ENCODE results near the gene ATP6V1F.

Gene ATP6V1F

DNA sequence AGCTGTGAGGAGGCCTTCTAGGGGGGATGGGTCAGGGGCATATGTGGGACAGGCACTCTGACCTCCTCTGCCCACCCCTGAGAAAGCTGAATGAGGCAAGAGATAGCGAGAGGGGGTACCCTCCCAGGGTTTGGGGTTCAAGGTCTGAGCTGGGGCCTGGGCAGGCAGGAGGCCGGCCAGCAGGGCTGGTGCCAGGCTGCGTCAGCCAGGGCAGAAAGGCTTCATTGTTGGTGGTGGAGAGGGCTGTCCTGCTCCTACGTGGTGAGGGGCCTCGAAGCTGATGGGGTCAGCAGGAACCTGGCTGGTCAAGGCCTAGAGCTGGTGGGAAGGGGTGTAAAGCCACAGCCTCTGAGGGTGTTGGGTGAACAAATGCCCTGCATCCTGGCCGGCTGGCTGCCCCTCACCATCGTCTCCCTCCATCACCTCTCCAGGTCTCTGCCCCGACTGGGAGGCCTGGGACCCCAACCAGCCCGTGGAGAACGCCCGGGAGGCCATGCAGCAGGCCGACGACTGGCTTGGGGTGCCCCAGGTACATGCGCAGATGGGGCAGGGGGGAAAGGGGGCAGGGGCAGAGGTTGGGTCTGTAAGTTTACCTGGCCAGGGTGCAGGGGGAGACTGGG, 25.8 kb upstream of the ATP6V1F start:
- no peak overlapping the region for H3K4me2 ChIP-seq (ENCODE audit: low read depth, low read length, poor library complexity, severe bottlenecking)
- H3K9me2 ChIP-seq (replicated peaks; ENCODE audit: low read depth, low read length): no peaks in the 10 kb centered on the region
- H3K79me2 ChIP-seq (ENCODE audit: insufficient read depth, low read length): no peaks in the 10 kb centered on the region
- H2AFZ ChIP-seq (ENCODE audit: low read length): no peak overlapping the region
- H3K4me3 ChIP-seq (ENCODE audit: low read length, poor library complexity, severe bottlenecking): no peak overlapping the region
- H3K36me3 ChIP-seq (ENCODE audit: insufficient read depth, low read length): no peaks in the 10 kb centered on the region
- H3K9me3 ChIP-seq (ENCODE audit: insufficient read depth, low read depth, low read length): no peaks in the 10 kb centered on the region
- H3K4me1 ChIP-seq (ENCODE audit: insufficient read depth, low read length, poor library complexity, severe bottlenecking): peaks cover 27% of the 10 kb centered on the region
- H4K20me1 ChIP-seq (ENCODE audit: insufficient read depth, low read length, poor library complexity, severe bottlenecking): no peaks in the 10 kb centered on the region
- 0 out of 2 replicates have a peak, but pooled peaks cover 2% of the 10 kb centered on the region for H3F3A ChIP-seq (ENCODE audit: low read depth)
- no peak overlapping the region for H3K9ac ChIP-seq (ENCODE audit: low read depth, low read length, poor library complexity, severe bottlenecking)
- TF ChIP-seq EZH2phosphoT487 (IDR thresholded peaks at IDR 0.05; ENCODE audit: borderline replicate concordance): no peak
- TF ChIP-seq, protein P1, sequence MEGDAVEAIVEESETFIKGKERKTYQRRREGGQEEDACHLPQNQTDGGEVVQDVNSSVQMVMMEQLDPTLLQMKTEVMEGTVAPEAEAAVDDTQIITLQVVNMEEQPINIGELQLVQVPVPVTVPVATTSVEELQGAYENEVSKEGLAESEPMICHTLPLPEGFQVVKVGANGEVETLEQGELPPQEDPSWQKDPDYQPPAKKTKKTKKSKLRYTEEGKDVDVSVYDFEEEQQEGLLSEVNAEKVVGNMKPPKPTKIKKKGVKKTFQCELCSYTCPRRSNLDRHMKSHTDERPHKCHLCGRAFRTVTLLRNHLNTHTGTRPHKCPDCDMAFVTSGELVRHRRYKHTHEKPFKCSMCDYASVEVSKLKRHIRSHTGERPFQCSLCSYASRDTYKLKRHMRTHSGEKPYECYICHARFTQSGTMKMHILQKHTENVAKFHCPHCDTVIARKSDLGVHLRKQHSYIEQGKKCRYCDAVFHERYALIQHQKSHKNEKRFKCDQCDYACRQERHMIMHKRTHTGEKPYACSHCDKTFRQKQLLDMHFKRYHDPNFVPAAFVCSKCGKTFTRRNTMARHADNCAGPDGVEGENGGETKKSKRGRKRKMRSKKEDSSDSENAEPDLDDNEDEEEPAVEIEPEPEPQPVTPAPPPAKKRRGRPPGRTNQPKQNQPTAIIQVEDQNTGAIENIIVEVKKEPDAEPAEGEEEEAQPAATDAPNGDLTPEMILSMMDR (conservative IDR thresholded peaks at IDR 0.05; ENCODE audit: low read length): no peak
- H3K27me3 ChIP-seq (ENCODE audit: insufficient read depth, low read length, poor library complexity, severe bottlenecking): no peaks in the 10 kb centered on the region

GRCh38 chr7:128837521-128837921, 25.1 kb upstream of the ATP6V1F start:
- no peaks in the 10 kb centered on the region for H3K9me3 ChIP-seq (ENCODE audit: insufficient read depth, low read depth, low read length)
- no peak overlapping the region for H2AFZ ChIP-seq (ENCODE audit: low read length)
- H3K27me3 ChIP-seq (ENCODE audit: insufficient read depth, low read length, poor library complexity, severe bottlenecking): no peaks in the 10 kb centered on the region
- no peaks in the 10 kb centered on the region for H4K20me1 ChIP-seq (ENCODE audit: insufficient read depth, low read length, poor library complexity, severe bottlenecking)
- 0 out of 2 replicates have a peak, but pooled peaks cover 2% of the 10 kb centered on the region for H3F3A ChIP-seq (ENCODE audit: low read depth)
- H3K9ac ChIP-seq (ENCODE audit: low read depth, low read length, poor library complexity, severe bottlenecking): no peak overlapping the region
- TF ChIP-seq EZH2phosphoT487 (IDR thresholded peaks at IDR 0.05; ENCODE audit: borderline replicate concordance): no peak
- TF ChIP-seq, protein P1 (conservative IDR thresholded peaks at IDR 0.05; ENCODE audit: low read length): no peak
- no peak overlapping the region for H3K4me3 ChIP-seq (ENCODE audit: low read length, poor library complexity, severe bottlenecking)
- peaks cover 21% of the 10 kb centered on the region for H3K4me1 ChIP-seq (ENCODE audit: insufficient read depth, low read length, poor library complexity, severe bottlenecking)
- H3K9me2 ChIP-seq (replicated peaks; ENCODE audit: low read depth, low read length): no peaks in the 10 kb centered on the region
- no peaks in the 10 kb centered on the region for H3K36me3 ChIP-seq (ENCODE audit: insufficient read depth, low read length)
- no peaks in the 10 kb centered on the region for H3K79me2 ChIP-seq (ENCODE audit: insufficient read depth, low read length)
- no peak overlapping the region for H3K4me2 ChIP-seq (ENCODE audit: low read depth, low read length, poor library complexity, severe bottlenecking)

DNA sequence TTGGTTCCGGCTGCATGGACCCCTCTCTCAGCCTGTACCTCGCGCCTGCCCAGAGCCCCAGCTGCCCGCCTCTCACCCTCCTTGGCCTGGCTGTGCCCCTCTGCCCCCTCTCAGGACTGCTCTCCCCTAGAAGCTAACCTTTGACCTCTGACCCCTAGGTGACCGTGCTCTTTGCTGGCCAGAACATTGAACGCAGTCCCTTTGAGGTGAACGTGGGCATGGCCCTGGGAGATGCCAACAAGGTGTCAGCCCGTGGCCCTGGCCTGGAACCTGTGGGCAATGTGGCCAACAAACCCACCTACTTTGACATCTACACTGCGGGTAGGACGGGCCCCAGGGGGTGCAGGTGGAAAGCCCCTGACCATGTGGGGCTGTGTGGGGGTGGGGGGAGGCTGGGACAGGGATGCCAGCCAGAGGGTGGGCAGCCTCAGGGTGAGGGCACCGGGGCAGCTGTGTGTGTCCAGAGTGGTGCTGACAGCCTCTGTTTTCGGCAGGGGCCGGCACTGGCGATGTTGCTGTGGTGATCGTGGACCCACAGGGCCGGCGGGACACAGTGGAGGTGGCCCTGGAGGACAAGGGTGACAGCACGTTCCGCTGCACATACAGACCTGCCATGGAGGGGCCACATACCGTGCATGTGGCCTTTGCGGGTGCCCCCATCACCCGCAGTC, 24.4 kb upstream of the ATP6V1F start:
- H3K4me2 ChIP-seq (ENCODE audit: low read depth, low read length, poor library complexity, severe bottlenecking): no peak overlapping the region
- peaks cover 14% of the 10 kb centered on the region for H3K4me1 ChIP-seq (ENCODE audit: insufficient read depth, low read length, poor library complexity, severe bottlenecking)
- TF ChIP-seq EZH2phosphoT487 (IDR thresholded peaks at IDR 0.05; ENCODE audit: borderline replicate concordance): no peak
- TF ChIP-seq, protein P1 (conservative IDR thresholded peaks at IDR 0.05; ENCODE audit: low read length): no peak
- H3K4me3 ChIP-seq (ENCODE audit: low read length, poor library complexity, severe bottlenecking): no peak overlapping the region
- no peaks in the 10 kb centered on the region for H3K79me2 ChIP-seq (ENCODE audit: insufficient read depth, low read length)
- H2AFZ ChIP-seq (ENCODE audit: low read length): no peak overlapping the region
- H3K9ac ChIP-seq (ENCODE audit: low read depth, low read length, poor library complexity, severe bottlenecking): no peak overlapping the region
- no peaks in the 10 kb centered on the region for H3K27me3 ChIP-seq (ENCODE audit: insufficient read depth, low read length, poor library complexity, severe bottlenecking)
- H3K9me2 ChIP-seq (replicated peaks; ENCODE audit: low read depth, low read length): no peaks in the 10 kb centered on the region
- no peaks in the 10 kb centered on the region for H3K36me3 ChIP-seq (ENCODE audit: insufficient read depth, low read length)
- no peaks in the 10 kb centered on the region for H3K9me3 ChIP-seq (ENCODE audit: insufficient read depth, low read depth, low read length)
- 0 out of 2 replicates have a peak, but pooled peaks cover 2% of the 10 kb centered on the region for H3F3A ChIP-seq (ENCODE audit: low read depth)
- no peaks in the 10 kb centered on the region for H4K20me1 ChIP-seq (ENCODE audit: insufficient read depth, low read length, poor library complexity, severe bottlenecking)

Measured in Loucy (cell line).